Measurements from ENCODE around the gene TNFAIP8.
"Not testable (repeated sequence)": the region's sequence is repeated elsewhere in the genome, so short reads cannot be mapped to it uniquely, and the experiment has no call there.

The TNFAIP8 gene

GRCh38 chr5:119393746-119394145 is 37.9 kb downstream of the TNFAIP8 start:
- DNase-seq (ENCODE audit: low read depth in 2 of 2) = no peak

GRCh38 chr5:119395080-119395836 is 39.4 kb downstream of the TNFAIP8 start:
- no peak for DNase-seq (ENCODE audit: low read depth in 2 of 2)

- DNase-seq (ENCODE audit: low read depth in 2 of 2) = no peak
These were observed 40.3 kb downstream of the TNFAIP8 start for GRCh38 chr5:119396030-119396664.

- no peak for DNase-seq (ENCODE audit: low read depth in 2 of 2)
These were observed 41.9 kb downstream of the TNFAIP8 start for GRCh38 chr5:119397518-119398380.

- DNase-seq (ENCODE audit: low read depth in 2 of 2) = no peak
These were observed 43.1 kb downstream of the TNFAIP8 start for GRCh38 chr5:119398727-119399466.

GRCh38 chr5:119400245-119400644 is 44.4 kb downstream of the TNFAIP8 start:
- no peak for DNase-seq (ENCODE audit: low read depth in 2 of 2)

GRCh38 chr5:119402081-119402480 is 46.3 kb downstream of the TNFAIP8 start:
- DNase-seq (ENCODE audit: low read depth in 2 of 2) = no peak

- DNase-seq (ENCODE audit: low read depth in 2 of 2) = no peak
These were observed 46.7 kb downstream of the TNFAIP8 start for GRCh38 chr5:119402555-119402954.

- no peak for DNase-seq (ENCODE audit: low read depth in 2 of 2)
These were observed 48.2 kb downstream of the TNFAIP8 start for GRCh38 chr5:119404033-119404432.

GRCh38 chr5:119405419-119405818 is 49.6 kb downstream of the TNFAIP8 start:
- DNase-seq (ENCODE audit: low read depth in 2 of 2) = no peak

- DNase-seq (ENCODE audit: low read depth in 2 of 2) = no peak
These were observed 50.8 kb downstream of the TNFAIP8 start for GRCh38 chr5:119406551-119407110.

- DNase-seq (ENCODE audit: low read depth in 2 of 2) = no peak
These were observed 53.5 kb downstream of the TNFAIP8 start for GRCh38 chr5:119409235-119409815.

GRCh38 chr5:119410448-119411159 is 54.8 kb downstream of the TNFAIP8 start:
- no peak for DNase-seq (ENCODE audit: low read depth in 2 of 2)

GRCh38 chr5:119411361-119412278 is 55.8 kb downstream of the TNFAIP8 start:
- DNase-seq (ENCODE audit: low read depth in 2 of 2) = peak; percentile 15 to 29

- no peak for DNase-seq (ENCODE audit: low read depth in 2 of 2)
These were observed 56.7 kb downstream of the TNFAIP8 start for GRCh38 chr5:119412279-119413227.

- not testable (repeated sequence) for DNase-seq (ENCODE audit: low read depth in 2 of 2)
These were observed 58.4 kb downstream of the TNFAIP8 start for GRCh38 chr5:119414124-119414734.

GRCh38 chr5:119417891-119418605 is 62.2 kb downstream of the TNFAIP8 start:
- no peak for DNase-seq (ENCODE audit: low read depth in 2 of 2)
